Measurements from ENCODE around the gene ZSWIM6. TPM values are rescaled to one million over a fixed set of nuclear protein-coding genes. Genes with fewer than 3 reads are reported as not detected.

Gene ZSWIM6
- polyA plus RNA-seq, 4 donors: 25.3 to 32.7 (median 29.3) TPM

GRCh38 chr5:61582205-61582820 lies 250.3 kb downstream of the ZSWIM6 start:
- no peak for DNase-seq (ENCODE audit: low read depth in 4 of 4, low spot score in 3 of 4)

- DNase-seq (ENCODE audit: low read depth in 4 of 4, low spot score in 3 of 4): no peak
Measured at GRCh38 chr5:61582887-61583286, 250.8 kb downstream of the ZSWIM6 start.

- DNase-seq (ENCODE audit: low read depth in 4 of 4, low spot score in 3 of 4): no peak
Measured at GRCh38 chr5:61586096-61587084, 254.3 kb downstream of the ZSWIM6 start.

GRCh38 chr5:61587125-61587524 lies 255.1 kb downstream of the ZSWIM6 start:
- DNase-seq (ENCODE audit: low read depth in 4 of 4, low spot score in 3 of 4): no peak

- no peak for DNase-seq (ENCODE audit: low read depth in 4 of 4, low spot score in 3 of 4)
Measured at GRCh38 chr5:61588216-61588615, 256.2 kb downstream of the ZSWIM6 start.

GRCh38 chr5:61589946-61590345 lies 257.9 kb downstream of the ZSWIM6 start:
- DNase-seq (ENCODE audit: low read depth in 4 of 4, low spot score in 3 of 4): no peak

- DNase-seq (ENCODE audit: low read depth in 4 of 4, low spot score in 3 of 4): no peak
Measured at GRCh38 chr5:61590473-61590872, 258.4 kb downstream of the ZSWIM6 start.

- no peak for DNase-seq (ENCODE audit: low read depth in 4 of 4, low spot score in 3 of 4)
Measured at GRCh38 chr5:61591859-61592258, 259.8 kb downstream of the ZSWIM6 start.

- DNase-seq (ENCODE audit: low read depth in 4 of 4, low spot score in 3 of 4): no peak
Measured at GRCh38 chr5:61595426-61595825, 263.4 kb downstream of the ZSWIM6 start.

Other genes starting within 250 kb of the ZSWIM6 start
- 100 to 1,000 TPM in 2 of 4 donors, 10 to 100 TPM in 2; 89.1 to 102 (median 99.5) TPM for gene SMIM15, start 169.8 kb upstream of the ZSWIM6 start, polyA plus RNA-seq (ENCODE audit: insufficient read length in 4 of 4)

Data from right renal pelvis (tissue), 4 donors.